HG03520 (cell line): Measurements from ENCODE around the gene C14orf132.
"Not testable (repeated sequence)": the region's sequence is repeated elsewhere in the genome, so short reads cannot be mapped to it uniquely, and the experiment has no call there.

ENCODE experiments used
- ATAC-seq: cut with Tn5 transposase; IDR thresholded peaks from one replicate; pipeline ENCODE4 v1.9.1; 2021; ENCODE audit warnings: mild to moderate bottlenecking, moderate library complexity; ENCODE audit not compliant: unreplicated experiment

The C14orf132 gene

GRCh38 chr14:96038920-96039632 lies at the start of gene C14orf132:
Gene C14orf132 (plus strand): TSS chr14:96039362. CDS start chr14:96039501, 139 bp downstream.
- ATAC-seq = no peak

GRCh38 chr14:95993768-95994592 lies 45.2 kb upstream of the C14orf132 start:
- ATAC-seq = no peak

DNA sequence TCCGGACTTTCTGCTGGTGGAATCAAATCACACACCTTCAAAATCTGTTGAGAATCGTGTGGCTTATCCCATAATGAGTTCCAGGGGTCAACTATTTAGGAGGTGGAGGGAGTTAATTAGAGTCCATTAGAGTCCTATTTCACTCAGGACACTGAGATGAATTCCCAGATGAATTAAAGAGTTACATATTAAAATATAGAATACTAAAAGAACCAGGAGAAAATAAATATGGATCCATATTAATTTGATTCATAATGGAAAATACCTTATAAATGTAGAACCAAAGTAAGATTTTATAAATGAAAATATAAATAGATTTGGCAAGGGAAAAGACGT lies 44.6 kb upstream of the C14orf132 start:
- ATAC-seq = no peak

- ATAC-seq = no peak
Measured at GRCh38 chr14:95998656-95999055, 40.5 kb upstream of the C14orf132 start.

- no peak for ATAC-seq
Measured at GRCh38 chr14:96001866-96002497, 37.2 kb upstream of the C14orf132 start.

- ATAC-seq = no peak
Measured at GRCh38 chr14:96002498-96002884, 36.7 kb upstream of the C14orf132 start.

DNA sequence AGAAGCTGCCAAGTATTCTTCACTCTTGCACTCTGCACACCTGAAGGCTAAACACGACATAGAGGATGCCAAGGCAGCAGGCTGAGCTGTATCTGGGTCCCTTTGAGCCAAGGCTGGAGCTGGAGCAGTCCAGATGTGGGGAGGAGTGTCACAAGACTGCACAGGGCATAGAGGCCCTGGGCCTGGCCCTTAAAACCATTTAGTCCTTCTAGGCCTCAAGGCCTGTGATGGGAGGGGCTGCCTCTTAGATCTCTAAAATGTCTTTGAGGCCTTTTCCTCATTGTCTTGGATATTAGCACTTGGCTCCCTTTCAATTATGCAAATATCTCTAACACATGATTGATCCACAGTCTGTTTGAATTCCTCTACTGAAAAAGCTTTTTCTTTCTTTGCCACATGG lies 28.0 kb upstream of the C14orf132 start:
- no peak for ATAC-seq

- ATAC-seq = no peak
Measured at GRCh38 chr14:96011607-96012006, 27.6 kb upstream of the C14orf132 start.

- not testable (repeated sequence) for ATAC-seq
Measured at GRCh38 chr14:96012757-96013156, 26.4 kb upstream of the C14orf132 start.

DNA sequence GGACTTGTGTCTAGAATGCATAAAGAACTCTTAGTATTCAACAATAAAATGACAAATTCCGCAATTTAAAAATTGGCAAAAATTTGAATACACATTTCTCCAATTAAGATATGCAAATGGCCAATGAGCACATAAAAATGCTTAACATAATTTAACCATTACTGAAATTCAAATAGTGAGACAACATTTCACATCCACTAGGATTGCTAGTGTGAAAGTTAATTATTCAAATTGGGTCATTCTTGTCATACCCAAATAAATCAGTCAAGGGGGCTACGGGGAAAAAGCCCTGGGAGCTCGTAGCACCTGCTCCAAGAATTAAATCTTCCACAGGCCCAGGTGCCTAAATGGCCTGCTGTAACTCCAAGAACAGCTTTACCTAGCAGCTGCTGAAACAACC lies 25.0 kb upstream of the C14orf132 start:
- no peak for ATAC-seq

- no peak for ATAC-seq
Measured at GRCh38 chr14:96016501-96017160, 22.5 kb upstream of the C14orf132 start.

GRCh38 chr14:96017882-96018281 lies 21.3 kb upstream of the C14orf132 start:
- ATAC-seq = no peak

GRCh38 chr14:96027431-96028355 lies 11.5 kb upstream of the C14orf132 start:
- ATAC-seq = no peak

GRCh38 chr14:96029089-96029645 lies 10.0 kb upstream of the C14orf132 start:
- no peak for ATAC-seq

- ATAC-seq = no peak
Measured at GRCh38 chr14:96030108-96030760, 8.9 kb upstream of the C14orf132 start.

DNA sequence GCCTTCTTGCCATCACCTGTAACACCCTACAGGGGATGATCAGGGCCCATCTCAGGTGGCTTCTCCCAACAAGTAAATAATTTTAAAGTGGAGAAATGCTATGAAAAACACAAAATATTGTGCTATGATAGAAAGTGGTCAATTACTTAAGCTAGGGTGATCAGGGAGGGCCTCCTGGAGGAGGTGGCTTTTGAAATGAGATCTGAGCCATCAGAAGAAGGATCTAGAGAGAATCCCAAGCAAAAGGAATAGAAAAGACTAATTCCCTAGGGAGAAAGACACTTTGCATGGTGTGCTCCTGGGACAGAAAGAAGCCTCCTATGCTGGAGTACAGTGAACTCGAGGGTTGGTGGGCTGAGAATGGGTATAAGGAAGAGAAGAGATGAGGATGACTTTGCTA lies 7.5 kb upstream of the C14orf132 start:
- no peak for ATAC-seq

GRCh38 chr14:96035456-96035855 lies 3.7 kb upstream of the C14orf132 start:
- ATAC-seq = no peak

DNA sequence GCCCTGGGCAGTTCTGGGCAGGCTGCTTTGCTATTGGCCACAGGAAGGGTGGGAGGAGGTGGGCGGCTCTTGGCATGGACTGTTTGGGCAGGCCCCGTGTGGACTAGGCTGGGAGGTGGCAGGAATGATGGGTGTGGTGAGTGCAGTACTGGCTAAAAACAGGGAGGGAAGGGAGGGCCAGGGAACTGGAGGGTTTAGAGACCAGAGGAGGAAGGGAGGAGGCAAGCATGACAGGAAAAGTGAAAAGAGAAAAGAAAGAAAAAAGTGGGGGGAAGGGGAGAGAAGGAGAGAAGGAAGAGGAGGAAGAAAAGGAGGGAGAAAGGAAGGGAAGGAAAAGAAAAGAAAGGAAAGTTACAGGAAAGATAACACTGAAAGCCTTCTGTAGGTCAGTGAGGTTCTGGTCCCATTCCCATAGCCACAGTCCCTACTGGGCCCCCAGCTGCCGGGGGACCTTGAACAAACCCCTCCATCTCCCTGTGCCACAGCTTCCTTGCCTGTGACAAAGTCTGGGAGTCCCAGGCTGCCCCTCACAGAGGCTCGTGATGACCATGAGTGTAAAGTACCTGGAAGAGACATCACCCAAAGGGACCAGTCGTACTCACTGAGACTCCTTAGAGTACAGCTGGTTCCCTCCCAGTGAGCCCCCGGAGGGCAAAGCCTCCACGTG lies 1.1 kb upstream of the C14orf132 start:
- ATAC-seq = no peak

GRCh38 chr14:96038558-96038919 lies 623 bp upstream of the C14orf132 start:
- no peak for ATAC-seq
